Activated T-cell treated with anti-CD3 and anti-CD28 coated beads, Interleukin-2, amount 50 U/mL, for 4 hours (primary cell): ENCODE data around the gene PWWP2A. TPM values are rescaled to one million over a fixed set of nuclear protein-coding genes. Genes with fewer than 3 reads are reported as not detected.
"Not testable (repeated sequence)": the region's sequence is repeated elsewhere in the genome, so short reads cannot be mapped to it uniquely, and the experiment has no call there.

Source experiments
- ATAC-seq, 2 donors: fragments of 200-7000 bp; cut with Tn5 transposase; one replicate each; pipeline ENCODE4 v1.10.0; 2021
- DNase-seq: peaks from one replicate; pipeline ENCODE4 v3.0.0-alpha.2; 2020
- H3K27me3 Mint-ChIP-seq: one replicate; pipeline ENCODE4 v1.8.0; 2021; ENCODE audit warnings: low read depth, mixed read lengths
- H3K36me3 Mint-ChIP-seq: one replicate; pipeline ENCODE4 v1.8.0; 2022; ENCODE audit warnings: mixed read lengths; ENCODE audit not compliant: insufficient read depth
- H3K4me1 Mint-ChIP-seq: one replicate; pipeline ENCODE4 v1.8.0; 2021; ENCODE audit warnings: low read depth, mixed read lengths
- H3K4me3 Mint-ChIP-seq: one replicate; pipeline ENCODE4 v1.8.0; 2021; ENCODE audit warnings: mild to moderate bottlenecking, moderate library complexity, mixed read lengths
- H3K9me3 Mint-ChIP-seq: one replicate; pipeline ENCODE4 v1.8.0; 2021; ENCODE audit warnings: mixed read lengths
- total RNA-seq, 3 donors: library from RNA; stranded (reverse); gene quantifications; one replicate each; pipeline ENCODE4 v1.2.1, GENCODE V29; 2021

Gene PWWP2A
- total RNA-seq, 3 donors from 2014 or later = 22.7 to 25.0 (median 24.9) TPM

DNA sequence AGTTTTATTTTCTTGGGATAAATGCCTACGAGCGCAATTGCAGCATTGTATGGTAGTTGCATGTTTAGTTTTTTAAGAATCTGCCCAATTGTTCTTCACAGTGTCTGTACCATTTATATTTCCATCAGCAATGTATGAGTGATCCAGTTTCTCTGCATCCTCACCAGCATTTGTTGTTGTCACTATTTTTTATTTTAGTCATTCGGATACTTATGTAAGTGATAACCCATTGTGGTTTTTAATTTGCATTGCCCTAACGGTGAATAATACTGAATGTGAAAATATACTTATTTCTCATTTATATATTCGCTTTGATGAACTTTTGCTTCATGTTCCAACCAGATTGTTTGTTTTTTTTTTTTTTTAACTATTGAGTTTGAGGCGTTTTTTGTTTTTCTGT, 33.7 kb upstream of the PWWP2A start:
- no peaks in the 10 kb centered on the region for H3K9me3 Mint-ChIP-seq
- H3K4me1 Mint-ChIP-seq = peaks cover 8% of the 10 kb centered on the region
- no peak overlapping the region for H3K4me3 Mint-ChIP-seq
- no peaks in the 10 kb centered on the region for H3K27me3 Mint-ChIP-seq
- no peaks in the 10 kb centered on the region for H3K36me3 Mint-ChIP-seq
- ATAC-seq (no peak), DNase-seq (no peak)

DNA sequence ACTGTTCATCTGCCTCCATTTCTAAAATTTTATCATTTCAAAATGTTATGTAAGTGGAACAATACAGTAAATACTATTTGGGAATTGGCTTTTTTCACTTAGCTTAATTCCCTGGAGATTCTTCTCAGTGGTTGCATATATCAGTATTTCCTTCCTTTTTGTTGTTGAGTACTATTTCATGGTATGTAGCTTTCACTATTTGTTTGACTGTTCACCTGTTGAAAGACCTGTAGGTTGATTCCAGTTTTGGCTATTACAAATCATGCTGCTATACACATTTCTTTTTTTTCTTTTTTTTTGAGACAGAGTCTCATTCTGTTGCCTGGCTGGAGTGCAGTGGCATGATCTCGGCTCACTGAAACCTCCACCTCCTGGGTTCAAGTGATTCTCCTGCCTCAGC, 33.0 kb upstream of the PWWP2A start:
- no peak overlapping the region for H3K4me3 Mint-ChIP-seq
- peaks cover 8% of the 10 kb centered on the region for H3K4me1 Mint-ChIP-seq
- no peaks in the 10 kb centered on the region for H3K36me3 Mint-ChIP-seq
- ATAC-seq = peak in 1 of 2 donors; percentile 18
- H3K9me3 Mint-ChIP-seq = no peaks in the 10 kb centered on the region
- DNase-seq = no peak
- H3K27me3 Mint-ChIP-seq = no peaks in the 10 kb centered on the region

DNA sequence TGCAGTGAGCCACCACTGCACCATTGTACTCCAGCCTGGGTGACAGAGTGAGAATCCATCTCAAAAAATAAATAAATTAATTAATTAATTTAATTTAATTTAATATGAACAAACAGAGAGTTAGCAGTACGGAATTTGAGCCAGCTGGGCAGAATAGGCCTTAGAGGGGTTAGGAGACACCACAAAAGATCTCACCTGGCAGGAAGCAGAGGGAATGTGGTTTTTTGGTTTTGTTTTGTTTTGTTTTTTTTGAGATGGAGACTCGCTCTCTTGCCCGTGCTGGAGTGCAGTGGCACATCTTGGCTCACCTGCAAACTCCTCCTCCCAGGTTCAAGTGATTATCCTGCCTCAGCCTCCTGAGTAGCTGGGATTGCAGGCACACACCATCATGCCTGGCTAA, 31.8 kb upstream of the PWWP2A start:
- DNase-seq (no peak), ATAC-seq (no peak)
- Mint-ChIP-seq H3K27me3 (no peaks in the 10 kb centered on the region), H3K4me1 (peaks cover 8% of the 10 kb centered on the region), H3K36me3 (no peaks in the 10 kb centered on the region), H3K4me3 (no peak overlapping the region), H3K9me3 (no peaks in the 10 kb centered on the region)

DNA sequence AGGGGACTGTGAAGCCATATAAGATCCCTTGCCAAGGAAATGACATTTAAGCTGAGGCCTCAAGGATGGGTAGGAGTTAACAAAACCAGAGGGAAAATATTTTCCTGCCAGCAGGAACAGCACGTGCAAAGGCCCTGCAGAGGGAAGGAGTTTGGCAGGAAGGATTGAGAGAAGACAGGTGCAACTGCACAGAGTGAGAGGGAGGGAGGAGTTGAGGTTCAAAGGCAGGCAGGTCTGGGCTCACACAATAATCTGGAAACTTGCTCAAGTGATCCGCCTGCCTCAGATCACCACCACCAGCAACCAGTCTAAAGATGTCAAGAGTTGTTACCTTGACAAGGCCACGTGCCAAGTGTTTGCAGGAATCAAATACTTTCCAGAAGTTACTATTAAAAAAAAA, 31.1 kb upstream of the PWWP2A start:
- Mint-ChIP-seq H3K4me1 (peaks cover 8% of the 10 kb centered on the region), H3K4me3 (no peak overlapping the region), H3K27me3 (no peaks in the 10 kb centered on the region), H3K9me3 (no peaks in the 10 kb centered on the region), H3K36me3 (no peaks in the 10 kb centered on the region)
- ATAC-seq = no peak
- no peak for DNase-seq

DNA sequence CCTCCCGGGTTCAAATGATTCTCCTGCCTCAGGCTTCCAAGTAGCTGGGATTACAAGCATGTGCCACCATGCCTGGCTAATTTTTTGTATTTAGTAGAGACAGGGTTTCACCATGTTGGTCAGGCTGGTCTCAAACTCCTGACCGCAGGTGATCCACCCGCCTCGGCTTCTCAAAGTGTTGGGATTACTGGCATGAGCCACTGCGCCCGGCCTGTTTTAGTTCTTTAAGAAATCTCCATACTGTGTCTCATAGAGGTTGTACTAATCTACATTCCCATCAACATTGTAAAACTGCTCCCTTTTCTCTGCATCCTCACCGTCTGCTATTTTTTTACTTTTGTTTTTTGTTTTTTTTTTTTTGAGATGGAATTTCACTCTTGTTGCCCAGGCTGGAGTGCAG, 25.2 kb upstream of the PWWP2A start:
- not testable (repeated sequence) for H3K4me1 Mint-ChIP-seq, H3K36me3 Mint-ChIP-seq, H3K9me3 Mint-ChIP-seq, H3K4me3 Mint-ChIP-seq, ATAC-seq, DNase-seq, H3K27me3 Mint-ChIP-seq

DNA sequence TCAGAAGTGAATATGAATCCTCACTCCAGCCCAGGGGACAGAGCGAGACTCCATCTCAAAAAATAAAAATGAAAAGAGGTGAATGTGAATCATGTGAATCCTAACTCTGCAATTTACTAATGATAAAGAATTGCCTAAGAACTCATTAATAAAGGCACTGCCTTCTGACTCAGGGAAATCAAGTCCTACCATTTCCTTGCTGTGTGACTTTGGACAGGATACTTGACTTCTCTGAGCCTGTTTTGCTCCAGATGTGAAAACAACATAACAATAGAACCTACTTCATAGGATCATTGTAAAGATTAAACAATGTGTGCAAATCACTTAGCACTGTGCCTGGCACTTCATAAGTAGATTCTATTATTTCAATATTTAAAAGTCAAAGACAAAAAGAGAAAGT, 15.1 kb upstream of the PWWP2A start:
- no peak overlapping the region for H3K4me3 Mint-ChIP-seq
- no peak for DNase-seq
- H3K36me3 Mint-ChIP-seq = no peaks in the 10 kb centered on the region
- no peaks in the 10 kb centered on the region for H3K9me3 Mint-ChIP-seq
- H3K27me3 Mint-ChIP-seq = no peaks in the 10 kb centered on the region
- no peak for ATAC-seq
- H3K4me1 Mint-ChIP-seq = no peaks in the 10 kb centered on the region

DNA sequence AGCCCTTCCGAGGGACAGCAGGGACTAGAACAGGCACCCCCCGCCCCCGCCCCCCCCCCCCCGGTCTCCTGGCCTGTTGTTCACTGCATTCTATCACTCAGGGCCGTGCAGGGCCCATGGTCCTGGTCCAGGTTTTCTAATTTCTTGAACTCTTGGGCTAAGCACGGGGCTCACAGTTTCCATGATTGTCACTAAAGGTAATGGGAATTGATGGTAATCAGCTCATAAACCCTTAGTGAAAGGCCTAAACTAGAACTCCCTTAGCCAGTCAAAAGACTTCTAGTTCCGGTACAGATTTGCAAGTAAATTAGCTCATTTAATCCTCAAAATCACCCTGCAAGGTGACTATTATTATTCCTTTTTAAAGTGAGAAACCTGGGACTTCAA, 14.7 kb upstream of the PWWP2A start:
- H3K36me3 Mint-ChIP-seq = no peaks in the 10 kb centered on the region
- H3K4me1 Mint-ChIP-seq = no peaks in the 10 kb centered on the region
- no peak for ATAC-seq
- H3K4me3 Mint-ChIP-seq = no peak overlapping the region
- DNase-seq = no peak
- no peaks in the 10 kb centered on the region for H3K9me3 Mint-ChIP-seq
- H3K27me3 Mint-ChIP-seq = no peaks in the 10 kb centered on the region

DNA sequence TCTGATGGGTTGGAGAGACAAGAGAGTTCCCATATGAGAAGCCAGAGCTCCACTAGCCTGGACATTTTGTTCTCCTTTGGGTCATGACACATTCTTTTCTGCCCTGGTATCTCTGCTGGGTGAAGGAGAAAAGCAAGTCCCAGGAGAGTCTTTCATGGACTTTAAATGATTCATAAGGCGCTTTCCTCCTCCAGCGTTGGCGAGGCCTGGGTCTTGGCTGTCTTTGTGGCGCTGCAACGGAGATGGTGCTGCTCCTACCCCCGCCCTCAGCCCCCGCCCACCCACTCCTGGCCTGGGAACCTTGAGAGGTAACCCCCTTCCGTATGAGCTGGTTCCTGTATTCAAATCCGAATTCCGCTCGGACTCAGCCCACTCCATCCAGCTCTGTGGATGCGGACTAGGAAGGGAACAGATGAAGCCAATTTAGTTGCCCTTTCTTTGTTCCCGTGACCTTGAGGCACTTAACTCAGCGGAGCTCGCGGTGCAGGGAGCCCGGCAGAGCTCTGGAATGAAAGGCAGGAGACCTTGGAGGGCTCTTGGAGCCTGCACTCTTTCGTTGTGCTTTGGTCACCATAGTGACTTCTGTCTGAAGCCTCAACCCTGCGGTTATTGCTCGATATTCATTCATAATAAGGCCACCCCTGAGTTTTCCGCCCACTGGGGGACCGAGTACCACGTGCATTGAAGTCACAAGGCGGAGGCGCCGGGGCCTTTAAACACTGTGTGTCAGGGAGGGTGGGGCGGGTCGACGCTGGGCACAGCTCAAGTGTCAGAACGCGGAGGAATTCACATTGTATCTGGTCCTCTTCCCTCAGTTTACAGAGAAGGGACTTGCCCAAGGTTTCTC, 14.0 kb upstream of the PWWP2A start:
- DNase-seq (no peak), ATAC-seq (no peak)
- Mint-ChIP-seq H3K4me3 (no peak overlapping the region), H3K4me1 (no peaks in the 10 kb centered on the region), H3K36me3 (no peaks in the 10 kb centered on the region), H3K27me3 (no peaks in the 10 kb centered on the region), H3K9me3 (no peaks in the 10 kb centered on the region)

DNA sequence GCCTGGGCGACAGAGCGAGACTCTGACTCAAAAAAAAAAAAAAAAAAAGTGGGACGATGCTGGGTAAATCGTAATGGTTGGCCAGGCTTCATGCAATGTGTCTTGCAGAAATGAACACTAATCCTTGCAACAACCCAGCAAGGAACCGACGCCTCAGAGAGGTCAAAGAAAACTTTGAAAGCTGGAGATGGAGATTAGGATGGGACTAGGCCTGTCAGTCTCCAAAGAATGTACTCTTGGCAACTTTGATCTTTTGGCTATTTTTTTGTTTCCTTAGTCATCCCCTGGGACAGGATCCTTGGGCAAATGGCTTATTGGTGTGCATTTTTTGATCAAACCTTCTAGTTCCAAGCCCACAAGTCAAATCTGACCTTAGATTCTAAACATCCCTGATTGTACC, 10.6 kb upstream of the PWWP2A start:
- H3K36me3 Mint-ChIP-seq = no peaks in the 10 kb centered on the region
- no peak for ATAC-seq
- no peaks in the 10 kb centered on the region for H3K4me1 Mint-ChIP-seq
- DNase-seq = no peak
- no peak overlapping the region for H3K4me3 Mint-ChIP-seq
- H3K9me3 Mint-ChIP-seq = no peaks in the 10 kb centered on the region
- no peaks in the 10 kb centered on the region for H3K27me3 Mint-ChIP-seq

DNA sequence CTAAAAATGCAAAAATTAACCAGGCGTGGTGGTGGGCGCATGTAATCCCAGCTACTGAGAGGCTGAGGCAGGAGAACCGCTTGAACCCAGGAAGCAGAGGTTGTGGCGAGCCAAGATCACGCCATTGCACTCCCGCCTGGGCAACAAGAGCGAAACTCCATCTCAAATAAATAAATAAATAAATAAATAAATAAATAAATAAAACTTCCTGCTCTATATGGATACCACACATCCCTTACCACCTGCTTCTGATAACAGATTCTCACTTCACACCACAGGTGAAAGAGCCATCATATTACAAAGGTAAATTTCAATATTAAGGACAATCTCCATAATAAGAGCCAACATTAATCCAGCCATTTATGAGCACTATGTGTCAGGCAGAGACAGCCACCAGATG, 9.4 kb upstream of the PWWP2A start:
- Mint-ChIP-seq H3K4me1 (no peaks in the 10 kb centered on the region), H3K27me3 (no peaks in the 10 kb centered on the region), H3K36me3 (no peaks in the 10 kb centered on the region), H3K4me3 (no peak overlapping the region), H3K9me3 (no peaks in the 10 kb centered on the region)
- ATAC-seq (no peak), DNase-seq (no peak)

DNA sequence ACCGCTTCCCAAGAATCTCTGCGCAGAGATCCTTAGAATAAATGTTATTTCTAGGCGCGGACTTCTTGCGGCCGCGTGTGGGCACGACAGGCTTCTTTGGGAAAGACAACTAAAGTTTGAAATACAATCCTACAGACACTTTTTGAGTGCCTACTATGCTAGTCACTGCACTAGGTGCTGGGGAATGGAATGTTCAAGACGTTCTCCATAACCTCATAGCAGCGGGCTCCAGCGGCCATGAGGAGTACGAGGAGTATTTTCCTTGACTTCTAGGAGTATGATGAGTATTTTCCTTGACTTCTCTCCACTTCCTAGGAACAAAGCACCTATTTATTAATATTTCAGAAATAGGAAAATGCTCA, 636 bp upstream of the PWWP2A start:
- Mint-ChIP-seq H3K36me3 (peaks cover 5% of the 10 kb centered on the region), H3K9me3 (no peaks in the 10 kb centered on the region), H3K4me3 (peak overlapping the region; percentile 95), H3K27me3 (no peaks in the 10 kb centered on the region), H3K4me1 (peaks cover 10% of the 10 kb centered on the region)
- ATAC-seq (no peak), DNase-seq (no peak)

DNA sequence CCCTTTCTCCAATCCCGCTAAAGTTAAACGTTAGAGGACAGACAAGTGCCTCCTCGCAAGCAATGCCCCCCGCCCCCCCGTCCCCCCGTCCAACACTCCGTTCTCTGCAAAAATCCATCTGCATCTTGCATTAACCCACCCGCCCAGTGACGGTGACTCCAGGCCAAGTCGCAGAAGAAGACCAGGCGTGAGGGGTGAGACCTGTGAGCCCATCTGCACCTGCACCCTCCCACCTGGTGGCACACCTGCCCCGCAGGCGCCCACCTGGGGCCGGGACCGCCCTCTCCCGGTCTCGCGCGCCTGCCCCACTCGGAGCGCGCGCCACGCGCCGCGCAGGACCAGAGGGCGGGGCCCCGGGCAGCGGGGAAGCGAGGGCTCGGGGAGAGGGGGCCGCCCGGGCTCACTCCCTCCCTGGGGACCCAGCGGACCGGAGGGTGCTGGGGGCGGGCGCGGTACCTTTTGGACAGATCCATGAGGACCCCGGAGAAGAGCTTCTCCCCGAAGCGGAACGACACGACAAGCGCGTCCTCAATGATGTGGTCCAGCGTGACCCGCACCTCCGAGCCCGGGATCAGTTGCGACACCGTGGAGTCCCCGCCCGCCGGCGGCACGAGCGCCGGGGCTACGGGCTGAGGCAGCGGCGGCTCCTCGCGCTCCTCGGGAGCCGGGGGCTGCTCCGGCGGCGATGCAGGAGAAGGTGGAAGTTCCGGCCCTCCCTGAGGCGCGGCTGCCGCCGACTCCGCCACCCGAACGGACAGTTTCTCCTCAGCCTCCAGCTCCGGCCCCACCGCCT, 705 bp downstream of the PWWP2A start:
- DNase-seq (peak; percentile 54), ATAC-seq (peak; percentile 16 to 27)
- H3K4me3 Mint-ChIP-seq = peak overlapping the region; percentile 83
- H3K9me3 Mint-ChIP-seq = no peaks in the 10 kb centered on the region
- no peaks in the 10 kb centered on the region for H3K27me3 Mint-ChIP-seq
- peaks cover 10% of the 10 kb centered on the region for H3K4me1 Mint-ChIP-seq
- H3K36me3 Mint-ChIP-seq = peaks cover 9% of the 10 kb centered on the region

DNA sequence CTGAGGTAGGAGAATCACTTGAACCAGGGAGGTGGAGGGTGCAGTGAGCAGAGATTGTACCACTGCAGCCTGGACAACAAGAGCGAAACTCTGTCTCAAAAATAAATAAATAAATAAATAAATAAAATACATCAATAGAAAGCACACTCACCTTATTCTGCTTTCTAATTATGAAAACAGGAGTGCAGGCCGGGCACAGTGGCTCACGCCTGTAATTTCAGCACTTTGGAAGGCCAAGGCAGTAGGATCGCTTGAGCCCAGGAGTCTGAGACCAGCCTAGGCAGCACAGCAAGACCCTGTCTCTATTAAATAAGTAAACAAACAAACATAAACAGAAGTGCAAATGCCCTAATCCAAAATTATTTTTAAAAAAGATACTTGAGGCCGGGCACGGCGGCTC, 2.3 kb downstream of the PWWP2A start:
- peak overlapping the region; percentile 46 for H3K4me3 Mint-ChIP-seq
- no peaks in the 10 kb centered on the region for H3K27me3 Mint-ChIP-seq
- H3K9me3 Mint-ChIP-seq = no peaks in the 10 kb centered on the region

DNA sequence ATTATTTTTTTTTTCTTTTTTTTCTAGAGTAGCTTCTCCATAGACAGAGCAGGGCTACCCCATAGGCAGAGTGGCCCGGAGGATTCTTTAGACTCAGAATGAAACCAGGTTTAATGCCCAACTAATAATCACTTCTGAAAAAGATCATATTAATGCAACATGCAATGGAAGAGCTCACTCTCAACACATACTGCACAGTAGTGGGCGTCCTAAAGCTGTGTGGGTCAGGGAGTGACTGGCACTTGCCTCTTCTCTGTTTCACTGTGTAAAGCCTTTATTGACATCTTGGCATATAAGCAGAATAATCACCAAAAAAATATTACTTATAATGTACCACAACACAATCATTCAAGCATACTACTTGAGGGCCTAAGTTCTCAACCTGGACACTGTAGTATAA, 11.1 kb downstream of the PWWP2A start:
- no peak for DNase-seq
- no peak for ATAC-seq
- Mint-ChIP-seq H3K36me3 (peaks cover 21% of the 10 kb centered on the region), H3K4me3 (no peak overlapping the region), H3K27me3 (no peaks in the 10 kb centered on the region), H3K9me3 (no peaks in the 10 kb centered on the region), H3K4me1 (peaks cover 15% of the 10 kb centered on the region)

More for the DNA sequence above, 2.3 kb downstream of the PWWP2A start:
- H3K36me3 Mint-ChIP-seq = peaks cover 14% of the 10 kb centered on the region
- peaks cover 12% of the 10 kb centered on the region for H3K4me1 Mint-ChIP-seq
- no peak for ATAC-seq
- no peak for DNase-seq
